ENCODE data around the gene C5orf47.

Gene C5orf47

GRCh38 chr5:174044466-174045254, 55.7 kb downstream of the C5orf47 start:
- no peak for DNase-seq (ENCODE audit: low read depth, low spot score)

DNA sequence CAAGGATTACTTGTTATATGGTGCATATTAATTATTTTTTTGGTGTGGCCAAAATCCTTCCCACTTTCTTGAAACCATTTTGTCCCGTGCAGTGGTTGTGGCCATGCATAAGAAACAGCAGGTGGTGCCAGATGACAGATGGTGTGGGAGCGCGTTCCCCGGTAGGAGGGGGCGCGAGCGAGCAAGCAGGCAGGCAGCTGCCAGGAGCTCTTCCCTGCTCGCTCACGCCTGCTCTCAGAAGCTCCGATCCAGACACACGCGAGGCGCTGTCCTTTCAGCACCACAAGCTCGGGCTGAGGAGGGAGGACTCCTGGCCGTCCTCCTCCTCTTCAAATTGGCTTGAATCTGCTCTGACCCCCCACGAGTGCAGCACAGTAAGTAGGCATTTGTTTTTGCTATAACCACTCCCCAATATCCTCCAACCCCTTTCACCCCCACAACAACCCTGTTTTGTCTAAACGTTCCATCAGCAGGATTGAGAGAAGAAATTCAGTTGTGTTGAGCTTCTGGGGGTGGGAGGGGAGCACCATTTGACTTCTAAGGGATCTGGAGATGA, 56.6 kb downstream of the C5orf47 start, which contains the start of gene NSG2:
Gene NSG2 (plus strand): TSS at position 237 of the 556 bp plus-strand sequence. CDS start 1,050 bp downstream, outside the sequence.
- no peak for DNase-seq (ENCODE audit: low read depth, low spot score)

GRCh38 chr5:174046558-174046957, 57.6 kb downstream of the C5orf47 start:
- DNase-seq (ENCODE audit: low read depth, low spot score) = no peak

- DNase-seq (ENCODE audit: low read depth, low spot score) = no peak
These were observed 58.6 kb downstream of the C5orf47 start for GRCh38 chr5:174047472-174048099.

DNA sequence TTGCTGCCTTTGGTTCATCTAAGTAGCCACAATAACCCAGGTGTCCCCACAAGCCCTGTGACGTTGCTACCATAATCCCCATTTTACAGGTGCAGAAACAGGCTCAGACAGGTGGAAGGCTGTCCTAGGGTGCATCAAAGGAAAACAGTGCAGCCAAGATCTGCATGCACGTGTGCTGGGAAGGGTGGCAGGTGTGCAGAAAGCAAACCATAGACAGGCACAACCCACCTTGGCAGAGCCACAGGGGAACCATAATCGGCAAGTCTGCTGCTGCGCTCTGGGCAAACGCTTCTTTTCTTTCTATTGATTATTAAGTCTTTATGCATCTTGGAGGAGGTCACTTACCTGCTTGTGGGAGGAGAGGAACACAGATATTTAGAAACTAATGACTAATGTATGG, 63.7 kb downstream of the C5orf47 start:
- DNase-seq (ENCODE audit: low read depth, low spot score) = no peak

DNA sequence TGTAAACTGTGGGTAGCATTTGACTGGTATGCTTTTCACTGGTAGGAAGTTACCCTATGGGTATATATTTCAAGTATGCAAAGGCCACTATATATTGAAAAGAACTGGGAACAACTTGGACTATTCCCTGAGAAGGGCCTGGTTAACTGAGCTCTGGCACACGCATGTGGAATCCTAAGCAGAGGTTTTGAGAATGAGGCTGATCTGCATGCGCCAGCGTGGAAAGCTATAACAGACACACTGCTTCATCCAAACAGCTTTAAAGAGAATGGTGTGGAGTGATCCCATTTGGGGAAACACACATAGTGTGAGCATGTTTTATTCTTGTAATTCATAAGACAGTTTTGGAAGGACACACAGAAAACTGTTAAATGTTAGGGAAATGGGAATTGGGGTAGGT, 64.9 kb downstream of the C5orf47 start:
- DNase-seq (ENCODE audit: low read depth, low spot score) = no peak

Data from activated naive CD8-positive, alpha-beta T cell treated with anti-CD3 and anti-CD28 coated beads, Interleukin-2, amount 50 U/mL, for 16 hours (primary cell).